ENCODE results near the gene MAP3K2.

MAP3K2 gene

GRCh38 chr2:127275356-127275755, 112.4 kb downstream of the MAP3K2 start:
- Histone ChIP-seq H3K18ac (ENCODE audit: low read length) (no peak overlapping the region), H3K4me1 (ENCODE audit: control insufficient read depth in 2 of 2, insufficient read depth in 1 of 2, low read depth in 1 of 2, low read length in 2 of 2) (no peaks in the 10 kb centered on the region), H3K4me2 (ENCODE audit: insufficient read depth, low read length, poor library complexity, severe bottlenecking) (no peak overlapping the region), H4K91ac (ENCODE audit: low read depth, low read length, poor library complexity) (no peak overlapping the region), H3K9me3 (replicated peaks in 1 of 2; ENCODE audit: control insufficient read depth in 2 of 2, insufficient read depth in 1 of 2, low read depth in 1 of 2, low read length in 2 of 2) (peaks cover 0 to 3% of the 10 kb centered on the region in 2 donors), H3K4ac (ENCODE audit: low read length) (no peak overlapping the region), H2BK15ac (ENCODE audit: low read length) (no peak overlapping the region), H2AK5ac (ENCODE audit: low read depth, low read length) (no peak overlapping the region), H3K4me3 (ENCODE audit: low read length in 2 of 2) (no peak overlapping the region), H2BK12ac (ENCODE audit: low read length) (no peak overlapping the region), H3K23ac (ENCODE audit: low read depth, low read length, poor library complexity) (no peak overlapping the region), H3K9ac (ENCODE audit: low read depth, low read length, poor library complexity) (no peak overlapping the region), H3K27me3 (ENCODE audit: control insufficient read depth in 3 of 3, insufficient read depth in 3 of 3, low read depth in 1 of 3, low read length in 3 of 3) (no peaks in the 10 kb centered on the region), H3K14ac (ENCODE audit: low read length) (no peak overlapping the region), H3K36me3 (replicated peaks in 1 of 2; ENCODE audit: control insufficient read depth in 2 of 2, insufficient read depth in 2 of 2, low read length in 2 of 2) (peaks cover 54 to 97% of the 10 kb centered on the region in 2 donors), H2BK120ac (ENCODE audit: low read depth, low read length) (no peak overlapping the region), H2AFZ (ENCODE audit: low read length) (no peak overlapping the region), H2BK5ac (ENCODE audit: low read length) (no peak overlapping the region), H3K79me1 (ENCODE audit: low read depth, low read length) (no peaks in the 10 kb centered on the region), H4K8ac (ENCODE audit: low read depth, low read length) (no peak overlapping the region), H3K27ac (replicated peaks; ENCODE audit: low read length) (no peak overlapping the region)
- no CpG with 5 or more reads among the region's 3 CpGs for WGBS, 2 donors (ENCODE audit: extremely low coverage in 2 of 2, insufficient read length in 2 of 2, insufficient replicate concordance in 1 of 2)
- no peak for DNase-seq (ENCODE audit: low spot score)

DNA sequence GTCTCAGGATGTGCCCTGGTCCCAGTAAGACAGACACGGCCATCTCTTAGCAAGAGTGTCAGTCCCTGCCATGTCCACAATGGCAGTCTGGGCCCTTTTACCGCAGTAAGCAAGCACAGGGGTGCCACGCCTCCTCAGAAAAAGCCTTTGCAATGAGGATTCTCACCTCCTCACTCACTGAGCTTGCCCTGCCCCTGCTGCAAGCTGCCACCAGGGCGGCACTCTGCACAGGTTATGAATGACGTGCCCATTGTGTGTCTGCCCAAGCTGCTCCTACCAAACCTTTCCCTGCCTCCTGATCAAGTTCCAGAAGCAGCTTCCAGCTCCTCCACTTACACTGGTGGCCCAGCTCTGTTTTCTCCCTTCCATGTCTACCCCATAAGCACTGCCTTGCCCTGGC, 117.1 kb downstream of the MAP3K2 start:
- Histone ChIP-seq H3K27ac (replicated peaks; ENCODE audit: low read length) (no peak overlapping the region), H4K91ac (ENCODE audit: low read depth, low read length, poor library complexity) (no peak overlapping the region), H3K4me2 (ENCODE audit: insufficient read depth, low read length, poor library complexity, severe bottlenecking) (no peak overlapping the region), H3K23ac (ENCODE audit: low read depth, low read length, poor library complexity) (no peak overlapping the region), H3K79me1 (ENCODE audit: low read depth, low read length) (no peaks in the 10 kb centered on the region), H2AFZ (ENCODE audit: low read length) (no peak overlapping the region), H3K9ac (ENCODE audit: low read depth, low read length, poor library complexity) (no peak overlapping the region), H2BK120ac (ENCODE audit: low read depth, low read length) (no peak overlapping the region), H3K27me3 (ENCODE audit: control insufficient read depth in 3 of 3, insufficient read depth in 3 of 3, low read depth in 1 of 3, low read length in 3 of 3) (no peaks in the 10 kb centered on the region), H3K4me1 (ENCODE audit: control insufficient read depth in 2 of 2, insufficient read depth in 1 of 2, low read depth in 1 of 2, low read length in 2 of 2) (no peaks in the 10 kb centered on the region), H4K8ac (ENCODE audit: low read depth, low read length) (no peak overlapping the region), H3K4me3 (ENCODE audit: low read length in 2 of 2) (peak overlapping the region in 1 of 2 donors; percentile 42), H3K18ac (ENCODE audit: low read length) (no peak overlapping the region), H2AK5ac (ENCODE audit: low read depth, low read length) (no peak overlapping the region), H3K14ac (ENCODE audit: low read length) (no peak overlapping the region), H2BK12ac (ENCODE audit: low read length) (no peak overlapping the region), H2BK5ac (ENCODE audit: low read length) (no peak overlapping the region), H3K4ac (ENCODE audit: low read length) (no peak overlapping the region), H3K9me3 (replicated peaks in 1 of 2; ENCODE audit: control insufficient read depth in 2 of 2, insufficient read depth in 1 of 2, low read depth in 1 of 2, low read length in 2 of 2) (peaks cover 0 to 6% of the 10 kb centered on the region in 2 donors), H2BK15ac (ENCODE audit: low read length) (no peak overlapping the region), H3K36me3 (replicated peaks in 1 of 2; ENCODE audit: control insufficient read depth in 2 of 2, insufficient read depth in 2 of 2, low read length in 2 of 2) (peaks cover 45 to 90% of the 10 kb centered on the region in 2 donors)
- WGBS, 2 donors (ENCODE audit: extremely low coverage in 2 of 2, insufficient read length in 2 of 2, insufficient replicate concordance in 1 of 2), result no CpG with 5 or more reads among the region's 5 CpGs
- DNase-seq (ENCODE audit: low spot score), result no peak

- Histone ChIP-seq H3K4ac (ENCODE audit: low read length) (no peak overlapping the region), H2AFZ (ENCODE audit: low read length) (no peak overlapping the region), H3K9ac (ENCODE audit: low read depth, low read length, poor library complexity) (no peak overlapping the region), H3K4me3 (ENCODE audit: low read length in 2 of 2) (no peak overlapping the region), H3K27ac (replicated peaks; ENCODE audit: low read length) (no peak overlapping the region), H3K9me3 (replicated peaks in 1 of 2; ENCODE audit: control insufficient read depth in 2 of 2, insufficient read depth in 1 of 2, low read depth in 1 of 2, low read length in 2 of 2) (no peaks in the 10 kb centered on the region), H4K91ac (ENCODE audit: low read depth, low read length, poor library complexity) (no peak overlapping the region), H2BK12ac (ENCODE audit: low read length) (no peak overlapping the region), H3K4me2 (ENCODE audit: insufficient read depth, low read length, poor library complexity, severe bottlenecking) (no peak overlapping the region), H3K27me3 (ENCODE audit: control insufficient read depth in 3 of 3, insufficient read depth in 3 of 3, low read depth in 1 of 3, low read length in 3 of 3) (no peaks in the 10 kb centered on the region), H3K18ac (ENCODE audit: low read length) (no peak overlapping the region), H3K4me1 (ENCODE audit: control insufficient read depth in 2 of 2, insufficient read depth in 1 of 2, low read depth in 1 of 2, low read length in 2 of 2) (peaks cover 0 to 3% of the 10 kb centered on the region in 2 donors), H3K79me1 (ENCODE audit: low read depth, low read length) (no peaks in the 10 kb centered on the region), H2BK120ac (ENCODE audit: low read depth, low read length) (no peak overlapping the region), H4K8ac (ENCODE audit: low read depth, low read length) (no peak overlapping the region), H2BK15ac (ENCODE audit: low read length) (no peak overlapping the region), H3K23ac (ENCODE audit: low read depth, low read length, poor library complexity) (no peak overlapping the region), H3K14ac (ENCODE audit: low read length) (no peak overlapping the region), H3K36me3 (replicated peaks in 1 of 2; ENCODE audit: control insufficient read depth in 2 of 2, insufficient read depth in 2 of 2, low read length in 2 of 2) (peaks cover 27 to 88% of the 10 kb centered on the region in 2 donors), H2BK5ac (ENCODE audit: low read length) (no peak overlapping the region), H2AK5ac (ENCODE audit: low read depth, low read length) (no peak overlapping the region)
- WGBS, 2 donors (ENCODE audit: extremely low coverage in 2 of 2, insufficient read length in 2 of 2, insufficient replicate concordance in 1 of 2), result no CpG with 5 or more reads among the region's 8 CpGs
- DNase-seq (ENCODE audit: low spot score), result no peak
These were observed 125.9 kb downstream of the MAP3K2 start for GRCh38 chr2:127261804-127262406.

DNA sequence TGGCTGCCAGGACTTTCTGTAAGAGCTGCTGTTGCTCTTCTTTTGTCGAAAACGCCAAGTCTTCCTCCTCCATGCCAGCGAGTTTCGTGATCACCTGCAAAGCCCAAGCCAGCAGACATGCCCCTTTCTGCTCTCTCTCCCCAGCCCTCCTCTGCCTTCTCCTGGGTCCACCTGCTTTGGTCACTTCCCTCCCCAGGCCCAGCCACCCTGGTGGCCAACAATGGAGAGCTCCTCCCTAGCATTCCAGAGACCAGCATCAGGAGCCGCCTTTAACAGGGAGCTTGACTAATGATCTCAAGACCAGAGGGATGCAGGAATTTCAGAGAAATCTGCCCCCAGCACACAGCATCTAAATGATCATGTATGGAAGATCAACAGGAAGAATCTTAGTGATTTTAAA, 128.4 kb downstream of the MAP3K2 start:
- Histone ChIP-seq H3K18ac (ENCODE audit: low read length) (no peak overlapping the region), H3K4me1 (ENCODE audit: control insufficient read depth in 2 of 2, insufficient read depth in 1 of 2, low read depth in 1 of 2, low read length in 2 of 2) (peaks cover 10% of the 10 kb centered on the region in 2 donors), H3K36me3 (replicated peaks in 1 of 2; ENCODE audit: control insufficient read depth in 2 of 2, insufficient read depth in 2 of 2, low read length in 2 of 2) (peaks cover 33 to 81% of the 10 kb centered on the region in 2 donors), H2BK120ac (ENCODE audit: low read depth, low read length) (no peak overlapping the region), H3K4me2 (ENCODE audit: insufficient read depth, low read length, poor library complexity, severe bottlenecking) (no peak overlapping the region), H3K14ac (ENCODE audit: low read length) (no peak overlapping the region), H3K27ac (replicated peaks; ENCODE audit: low read length) (no peak overlapping the region), H2AK5ac (ENCODE audit: low read depth, low read length) (no peak overlapping the region), H3K79me1 (ENCODE audit: low read depth, low read length) (no peaks in the 10 kb centered on the region), H3K9ac (ENCODE audit: low read depth, low read length, poor library complexity) (no peak overlapping the region), H3K27me3 (ENCODE audit: control insufficient read depth in 3 of 3, insufficient read depth in 3 of 3, low read depth in 1 of 3, low read length in 3 of 3) (no peaks in the 10 kb centered on the region), H3K4ac (ENCODE audit: low read length) (no peak overlapping the region), H2BK12ac (ENCODE audit: low read length) (no peak overlapping the region), H2AFZ (ENCODE audit: low read length) (no peak overlapping the region), H3K9me3 (replicated peaks in 1 of 2; ENCODE audit: control insufficient read depth in 2 of 2, insufficient read depth in 1 of 2, low read depth in 1 of 2, low read length in 2 of 2) (no peaks in the 10 kb centered on the region), H4K8ac (ENCODE audit: low read depth, low read length) (no peak overlapping the region), H3K4me3 (ENCODE audit: low read length in 2 of 2) (no peak overlapping the region), H4K91ac (ENCODE audit: low read depth, low read length, poor library complexity) (no peak overlapping the region), H2BK15ac (ENCODE audit: low read length) (no peak overlapping the region), H3K23ac (ENCODE audit: low read depth, low read length, poor library complexity) (no peak overlapping the region), H2BK5ac (ENCODE audit: low read length) (no peak overlapping the region)
- WGBS, 2 donors (ENCODE audit: extremely low coverage in 2 of 2, insufficient read length in 2 of 2, insufficient replicate concordance in 1 of 2), result no CpG with 5 or more reads among the region's 5 CpGs
- DNase-seq (ENCODE audit: low spot score), result no peak
